ENCODE data around the gene TNIK. TPM values are rescaled to one million over a fixed set of nuclear protein-coding genes. Genes with fewer than 3 reads are reported as not detected.

TNIK gene
- total RNA-seq, 1 experiment from 2014 or later, result 22.4 TPM

DNA sequence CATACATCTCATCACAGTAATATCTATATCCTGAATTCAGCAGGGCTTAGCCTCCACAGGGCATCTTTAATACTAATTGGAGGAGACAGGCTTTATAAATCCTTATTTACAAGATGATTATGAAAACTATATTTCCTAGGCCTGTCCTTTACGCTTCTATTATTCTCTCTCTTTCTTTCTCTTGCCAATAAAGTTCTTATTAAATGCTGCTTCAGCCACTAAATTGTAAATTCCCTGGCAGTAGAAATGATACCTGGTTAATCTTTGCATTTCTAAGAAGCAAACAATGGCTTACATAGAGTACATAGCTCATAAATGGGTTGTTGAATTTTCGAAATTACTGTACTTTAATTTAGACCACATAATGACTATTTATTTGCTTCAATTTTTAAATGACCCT, 43.5 kb downstream of the TNIK start:
- H3K9me3 ChIP-seq, result no peaks in the 10 kb centered on the region
- BruUV-seq (replicated peaks), result no TSS peak
- no peak overlapping the region for H3K27ac Mint-ChIP-seq (ENCODE audit: unreplicated experiment)

DNA sequence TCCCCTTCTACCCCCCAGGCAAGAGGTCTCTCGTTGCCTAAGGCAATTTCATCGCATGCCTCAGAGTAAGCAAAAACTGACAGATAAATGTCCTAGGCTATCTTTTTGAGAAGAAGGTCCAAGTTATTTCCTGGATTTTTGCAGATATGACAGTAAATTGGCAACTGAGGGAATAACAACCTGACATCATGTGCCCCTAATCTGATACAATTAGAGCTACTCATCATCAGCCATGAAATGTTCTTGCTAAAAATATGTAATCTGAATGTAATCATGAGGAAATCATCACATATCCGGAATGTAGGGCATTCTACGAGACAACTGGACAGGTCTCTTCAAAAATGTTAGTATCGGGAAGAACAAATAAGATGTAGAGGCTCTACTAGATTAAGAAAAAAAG, 44.1 kb downstream of the TNIK start:
- TF ChIP-seq, protein P1, sequence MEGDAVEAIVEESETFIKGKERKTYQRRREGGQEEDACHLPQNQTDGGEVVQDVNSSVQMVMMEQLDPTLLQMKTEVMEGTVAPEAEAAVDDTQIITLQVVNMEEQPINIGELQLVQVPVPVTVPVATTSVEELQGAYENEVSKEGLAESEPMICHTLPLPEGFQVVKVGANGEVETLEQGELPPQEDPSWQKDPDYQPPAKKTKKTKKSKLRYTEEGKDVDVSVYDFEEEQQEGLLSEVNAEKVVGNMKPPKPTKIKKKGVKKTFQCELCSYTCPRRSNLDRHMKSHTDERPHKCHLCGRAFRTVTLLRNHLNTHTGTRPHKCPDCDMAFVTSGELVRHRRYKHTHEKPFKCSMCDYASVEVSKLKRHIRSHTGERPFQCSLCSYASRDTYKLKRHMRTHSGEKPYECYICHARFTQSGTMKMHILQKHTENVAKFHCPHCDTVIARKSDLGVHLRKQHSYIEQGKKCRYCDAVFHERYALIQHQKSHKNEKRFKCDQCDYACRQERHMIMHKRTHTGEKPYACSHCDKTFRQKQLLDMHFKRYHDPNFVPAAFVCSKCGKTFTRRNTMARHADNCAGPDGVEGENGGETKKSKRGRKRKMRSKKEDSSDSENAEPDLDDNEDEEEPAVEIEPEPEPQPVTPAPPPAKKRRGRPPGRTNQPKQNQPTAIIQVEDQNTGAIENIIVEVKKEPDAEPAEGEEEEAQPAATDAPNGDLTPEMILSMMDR (IDR thresholded peaks at IDR 0.05; ENCODE audit: insufficient read depth in 1 of 2, low read depth in 1 of 2, low read length in 1 of 2, severe bottlenecking in 1 of 2, unreplicated experiment in 1 of 2), result no peak
- H3K27me3 ChIP-seq (replicated peaks; ENCODE audit: control insufficient read depth, insufficient read depth, low read length), result no peaks in the 10 kb centered on the region
- peaks cover 18% of the 10 kb centered on the region for H3K4me1 ChIP-seq
- ChIA-PET POLR2A (no interaction called here), CTCF (no interaction called here)
- no peaks in the 10 kb centered on the region for H3K9me3 Mint-ChIP-seq (ENCODE audit: unreplicated experiment)
- BruUV-seq (replicated peaks), result no TSS peak
- intact Hi-C loops (cut with micrococcal nuclease; ENCODE audit: unreplicated experiment), result no loop called here
- no peaks in the 10 kb centered on the region for H3K9me3 ChIP-seq
- no peaks in the 10 kb centered on the region for H3K36me3 ChIP-seq (ENCODE audit: control insufficient read depth, insufficient read depth, low read length)
- no peak for DNase-seq
- H3K27me3 Mint-ChIP-seq (ENCODE audit: insufficient read depth, unreplicated experiment), result no peaks in the 10 kb centered on the region
- H3K4me1 Mint-ChIP-seq (ENCODE audit: low read depth, unreplicated experiment), result peaks cover 8% of the 10 kb centered on the region
- no peak overlapping the region for H3K4me3 ChIP-seq (ENCODE audit: low read depth, low read length)
- no peaks in the 10 kb centered on the region for H3K36me3 Mint-ChIP-seq (ENCODE audit: insufficient read depth, unreplicated experiment)
- no peak overlapping the region for H3K4me3 Mint-ChIP-seq (ENCODE audit: unreplicated experiment)
- H3K27ac Mint-ChIP-seq (ENCODE audit: unreplicated experiment), result no peak overlapping the region

More for the DNA sequence above, 43.5 kb downstream of the TNIK start:
- ChIA-PET CTCF (no interaction called here), POLR2A (no interaction called here)
- Mint-ChIP-seq H3K9me3 (ENCODE audit: unreplicated experiment) (no peaks in the 10 kb centered on the region), H3K27me3 (ENCODE audit: insufficient read depth, unreplicated experiment) (no peaks in the 10 kb centered on the region), H3K4me1 (ENCODE audit: low read depth, unreplicated experiment) (peaks cover 8% of the 10 kb centered on the region), H3K4me3 (ENCODE audit: unreplicated experiment) (no peak overlapping the region), H3K36me3 (ENCODE audit: insufficient read depth, unreplicated experiment) (no peaks in the 10 kb centered on the region)
- Histone ChIP-seq H3K27me3 (replicated peaks; ENCODE audit: control insufficient read depth, insufficient read depth, low read length) (no peaks in the 10 kb centered on the region), H3K36me3 (ENCODE audit: control insufficient read depth, insufficient read depth, low read length) (no peaks in the 10 kb centered on the region), H3K4me3 (ENCODE audit: low read depth, low read length) (no peak overlapping the region), H3K4me1 (peaks cover 18% of the 10 kb centered on the region)
- TF ChIP-seq, protein P1 (IDR thresholded peaks at IDR 0.05; ENCODE audit: insufficient read depth in 1 of 2, low read depth in 1 of 2, low read length in 1 of 2, severe bottlenecking in 1 of 2, unreplicated experiment in 1 of 2), result no peak
- intact Hi-C loops (cut with micrococcal nuclease; ENCODE audit: unreplicated experiment), result no loop called here
- no peak for DNase-seq

DNA sequence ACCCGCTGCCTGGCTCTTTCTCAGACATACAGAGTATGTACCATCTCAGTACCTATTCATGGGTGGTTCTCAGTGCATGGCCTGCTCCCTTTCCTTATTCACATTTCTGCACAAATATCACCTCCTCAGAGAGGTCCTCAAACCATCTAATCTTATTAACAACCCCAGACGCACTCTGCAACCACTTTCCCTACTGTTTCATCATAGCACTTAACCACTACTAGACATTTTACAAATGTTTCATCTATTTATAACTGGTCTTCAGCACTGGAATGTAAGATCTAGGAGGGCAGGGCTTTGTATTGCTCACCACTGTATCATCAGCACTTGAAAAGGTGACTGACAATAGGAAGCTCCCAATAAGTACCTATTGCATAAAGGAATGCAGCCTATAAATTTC, 45.1 kb downstream of the TNIK start:
- DNase-seq, result no peak
- Mint-ChIP-seq H3K36me3 (ENCODE audit: insufficient read depth, unreplicated experiment) (no peaks in the 10 kb centered on the region), H3K27ac (ENCODE audit: unreplicated experiment) (no peak overlapping the region), H3K4me3 (ENCODE audit: unreplicated experiment) (no peak overlapping the region), H3K4me1 (ENCODE audit: low read depth, unreplicated experiment) (peaks cover 8% of the 10 kb centered on the region), H3K9me3 (ENCODE audit: unreplicated experiment) (no peaks in the 10 kb centered on the region), H3K27me3 (ENCODE audit: insufficient read depth, unreplicated experiment) (no peaks in the 10 kb centered on the region)
- Histone ChIP-seq H3K36me3 (ENCODE audit: control insufficient read depth, insufficient read depth, low read length) (no peaks in the 10 kb centered on the region), H3K27me3 (replicated peaks; ENCODE audit: control insufficient read depth, insufficient read depth, low read length) (no peaks in the 10 kb centered on the region), H3K4me1 (peaks cover 18% of the 10 kb centered on the region), H3K4me3 (ENCODE audit: low read depth, low read length) (no peak overlapping the region), H3K9me3 (no peaks in the 10 kb centered on the region)
- TF ChIP-seq, protein P1 (IDR thresholded peaks at IDR 0.05; ENCODE audit: insufficient read depth in 1 of 2, low read depth in 1 of 2, low read length in 1 of 2, severe bottlenecking in 1 of 2, unreplicated experiment in 1 of 2), result no peak
- BruUV-seq (replicated peaks), result no TSS peak
- ChIA-PET POLR2A (no interaction called here), CTCF (no interaction called here)
- intact Hi-C loops (cut with micrococcal nuclease; ENCODE audit: unreplicated experiment), result no loop called here

All from Caco-2 (cell line).